HEK293 (cell line): ENCODE results near the gene KCNJ2.

Experiments used
- CTCF ChIA-PET: fragments of 350-600 bp; formaldehyde crosslinking; extraction: SDS; loops from one replicate; lab custom pipeline; 2021; ENCODE audit warnings: antibody characterized with exemption; lab: Yijun Ruan, JAX
- POLR2A ChIA-PET: fragments of 300-600 bp; formaldehyde crosslinking; extraction: SDS; loops from one replicate; lab custom pipeline; 2020; ENCODE audit warnings: antibody characterized with exemption, inconsistent platforms; lab: Yijun Ruan, JAX
- H3K27ac ChIP-seq: fragments of 200-500 bp; sonication (Bioruptor generic); 2 replicates; pipeline ENCODE4 v1.5.1; 2014; ENCODE audit warnings: low read depth, low read length, control low read depth, inconsistent platforms; ENCODE audit errors: extremely low read depth
- H3K36me3 ChIP-seq, 2 experiments: fragments of 200-500 bp in 1 of 2; sonication (Bioruptor generic) in 1 of 2; 1 replicate in 1 of 2; 2 replicates in 1 of 2; pipeline ENCODE4 v1.5.1; 2014 to 2017; ENCODE audit warnings: inconsistent platforms in 2 of 2, low read length in 2 of 2; ENCODE audit not compliant: control insufficient read depth in 2 of 2, insufficient read depth in 1 of 2
- H3K4me1 ChIP-seq: fragments of 200-500 bp; sonication (Bioruptor generic); 2 replicates; pipeline ENCODE4 v1.5.1; 2014; ENCODE audit warnings: mild to moderate bottlenecking, low read length, inconsistent platforms; ENCODE audit not compliant: control insufficient read depth, insufficient read depth
- H3K4me3 ChIP-seq: 2 replicates; pipeline ENCODE4 v1.5.1; 2011; ENCODE audit warnings: low read depth, mild to moderate bottlenecking, control low read depth, low read length, moderate library complexity
- H3K9me3 ChIP-seq: fragments of 200-500 bp; sonication (Bioruptor generic); 2 replicates; pipeline ENCODE4 v1.5.1; 2014; ENCODE audit warnings: low read depth, low read length, inconsistent platforms; ENCODE audit not compliant: control insufficient read depth, insufficient read depth
- FEZF1 ChIP-seq: fragments of 450-650 bp; formaldehyde crosslinking; IDR thresholded peaks from 2 replicates; pipeline ENCODE4 v1.5.1; 2016; ENCODE audit warnings: missing biosample characterization, missing genetic modification characterization
- GLIS1 ChIP-seq: fragments of 450-650 bp; formaldehyde crosslinking; IDR thresholded peaks from 2 replicates; pipeline ENCODE4 v1.5.1; 2016; ENCODE audit warnings: missing biosample characterization, missing genetic modification characterization
- IKZF3 ChIP-seq: fragments of 450-650 bp; IDR thresholded peaks from 2 replicates; pipeline ENCODE4 v1.5.0; 2018; ENCODE audit warnings: missing biosample characterization, mild to moderate bottlenecking, missing genetic modification characterization, moderate library complexity
- KLF7 ChIP-seq: fragments of 450-650 bp; formaldehyde crosslinking; IDR thresholded peaks from 2 replicates; pipeline ENCODE4 v1.5.1; 2016; ENCODE audit warnings: missing biosample characterization, missing genetic modification characterization, borderline replicate concordance
- MZF1 ChIP-seq: fragments of 450-650 bp; formaldehyde crosslinking; IDR thresholded peaks from 2 replicates; pipeline ENCODE4 v1.5.1; 2017; ENCODE audit warnings: missing biosample characterization, missing genetic modification characterization, borderline replicate concordance
- OSR2 ChIP-seq: fragments of 450-650 bp; formaldehyde crosslinking; IDR thresholded peaks from 2 replicates; pipeline ENCODE4 v1.5.1; 2016; ENCODE audit warnings: missing biosample characterization, missing genetic modification characterization
- OVOL3 ChIP-seq: fragments of 450-650 bp; formaldehyde crosslinking; IDR thresholded peaks from 2 replicates; pipeline ENCODE4 v1.5.1; 2016; ENCODE audit warnings: missing biosample characterization, missing genetic modification characterization
- PRDM4 ChIP-seq: fragments of 450-650 bp; formaldehyde crosslinking; IDR thresholded peaks from 2 replicates; pipeline ENCODE4 v1.5.1; 2017; ENCODE audit warnings: missing biosample characterization, missing genetic modification characterization
- REST ChIP-seq: fragments of 450-650 bp; formaldehyde crosslinking; IDR thresholded peaks from 2 replicates; pipeline ENCODE4 v1.5.1; 2016; ENCODE audit warnings: missing biosample characterization, missing genetic modification characterization
- SETDB1 ChIP-seq: IDR thresholded peaks from one replicate; pipeline ENCODE4 v1.6.1; 2017; ENCODE audit warnings: mild to moderate bottlenecking, low read length, moderate library complexity, mixed read lengths; ENCODE audit not compliant: insufficient read length
- TRIM28 ChIP-seq: IDR thresholded peaks from 2 replicates; pipeline ENCODE4 v1.6.1; 2011; ENCODE audit warnings: low read length, control low read depth, borderline replicate concordance
- ZBTB20 ChIP-seq: fragments of 450-650 bp; formaldehyde crosslinking; IDR thresholded peaks from 2 replicates; pipeline ENCODE4 v1.5.1; 2016; ENCODE audit warnings: missing biosample characterization, missing genetic modification characterization
- ZBTB21 ChIP-seq: fragments of 450-650 bp; formaldehyde crosslinking; IDR thresholded peaks from 2 replicates; pipeline ENCODE4 v1.5.1; 2017; ENCODE audit warnings: missing biosample characterization, missing genetic modification characterization
- ZBTB8A ChIP-seq: fragments of 450-650 bp; formaldehyde crosslinking; IDR thresholded peaks from 2 replicates; pipeline ENCODE4 v1.5.1; 2016; ENCODE audit warnings: missing biosample characterization, missing genetic modification characterization
- ZNF10 ChIP-seq: fragments of 450-650 bp; formaldehyde crosslinking; IDR thresholded peaks from 2 replicates; pipeline ENCODE4 v1.5.1; 2017; ENCODE audit warnings: missing biosample characterization, missing genetic modification characterization
- ZNF114 ChIP-seq: fragments of 450-650 bp; formaldehyde crosslinking; IDR thresholded peaks from 2 replicates; pipeline ENCODE4 v1.5.0; 2017; ENCODE audit warnings: missing biosample characterization, missing genetic modification characterization
- ZNF132 ChIP-seq: fragments of 450-650 bp; formaldehyde crosslinking; IDR thresholded peaks from 2 replicates; pipeline ENCODE4 v1.5.1; 2017; ENCODE audit warnings: missing biosample characterization, missing genetic modification characterization, borderline replicate concordance
- ZNF19 ChIP-seq: fragments of 450-650 bp; formaldehyde crosslinking; IDR thresholded peaks from 2 replicates; pipeline ENCODE4; 2016; ENCODE audit warnings: missing biosample characterization, missing genetic modification characterization, low read depth
- ZNF302 ChIP-seq: fragments of 450-650 bp; formaldehyde crosslinking; IDR thresholded peaks from 2 replicates; pipeline ENCODE4 v1.5.1; 2016; ENCODE audit warnings: missing biosample characterization, missing genetic modification characterization, low read depth
- ZNF324 ChIP-seq: fragments of 450-650 bp; formaldehyde crosslinking; IDR thresholded peaks from 2 replicates; pipeline ENCODE4 v1.5.1; 2016; ENCODE audit warnings: missing biosample characterization, missing genetic modification characterization
- ZNF366 ChIP-seq: fragments of 450-650 bp; formaldehyde crosslinking; conservative IDR thresholded peaks from 2 replicates; pipeline ENCODE4 v1.5.1; 2016; ENCODE audit warnings: missing biosample characterization, missing genetic modification characterization
- ZNF549 ChIP-seq: fragments of 450-650 bp; IDR thresholded peaks from 2 replicates; pipeline ENCODE4 v1.5.1; 2018; ENCODE audit warnings: missing biosample characterization, missing genetic modification characterization, mild to moderate bottlenecking, inconsistent platforms, moderate library complexity
- ZNF621 ChIP-seq: fragments of 450-650 bp; formaldehyde crosslinking; IDR thresholded peaks from 2 replicates; pipeline ENCODE4 v1.5.1; 2017; ENCODE audit warnings: missing biosample characterization, missing genetic modification characterization
- ZNF626 ChIP-seq: fragments of 450-650 bp; sonication (Bioruptor Pico); formaldehyde crosslinking; IDR thresholded peaks from 2 replicates; pipeline ENCODE4 v1.5.1; 2018; ENCODE audit warnings: missing biosample characterization, missing genetic modification characterization, inconsistent platforms
- ZNF777 ChIP-seq: fragments of 450-650 bp; formaldehyde crosslinking; IDR thresholded peaks from 2 replicates; pipeline ENCODE4 v1.5.1; 2017; ENCODE audit warnings: missing biosample characterization, missing genetic modification characterization, borderline replicate concordance
- ZSCAN30 ChIP-seq: fragments of 450-650 bp; IDR thresholded peaks from 2 replicates; pipeline ENCODE4 v1.5.1; 2018; ENCODE audit warnings: missing biosample characterization, mild to moderate bottlenecking, missing genetic modification characterization, moderate library complexity

The KCNJ2 gene

DNA sequence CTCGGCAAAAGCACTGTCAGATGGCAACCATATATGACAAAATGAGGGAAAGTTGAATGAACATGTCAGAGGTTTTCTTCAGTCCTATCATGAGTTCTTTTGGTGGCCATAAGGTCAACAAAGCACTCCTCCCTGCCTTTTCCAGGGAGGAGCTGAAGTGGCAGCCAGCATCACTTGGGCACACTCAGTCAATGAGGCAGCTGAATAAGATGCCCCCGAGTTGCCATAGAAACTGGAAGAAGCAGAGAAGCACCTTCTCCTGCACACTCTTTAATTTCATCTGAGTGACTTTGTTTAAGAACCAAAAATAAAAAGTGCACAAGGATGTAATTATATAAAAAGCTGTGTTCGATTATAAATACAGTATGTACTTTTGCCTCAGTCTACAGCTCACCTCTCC is 16.0 kb downstream of the KCNJ2 start:
- H3K4me1 ChIP-seq = no peaks in the 10 kb centered on the region
- no peak overlapping the region for H3K27ac ChIP-seq
- POLR2A ChIA-PET = no interaction called here
- CTCF ChIA-PET = interaction anchor here (0.6 kb wide), 1 partner anchor 518 kb away, joined by 3 read pairs; no protein-coding TSS in a partner anchor
- no peak overlapping the region for H3K4me3 ChIP-seq
- H3K36me3 ChIP-seq = no peaks in the 10 kb centered on the region
- no peaks in the 10 kb centered on the region for H3K9me3 ChIP-seq
- TF ChIP-seq ZNF621 (tag by site-specific recombination) (no peak), ZNF366 (tag by site-specific recombination) (no peak)

DNA sequence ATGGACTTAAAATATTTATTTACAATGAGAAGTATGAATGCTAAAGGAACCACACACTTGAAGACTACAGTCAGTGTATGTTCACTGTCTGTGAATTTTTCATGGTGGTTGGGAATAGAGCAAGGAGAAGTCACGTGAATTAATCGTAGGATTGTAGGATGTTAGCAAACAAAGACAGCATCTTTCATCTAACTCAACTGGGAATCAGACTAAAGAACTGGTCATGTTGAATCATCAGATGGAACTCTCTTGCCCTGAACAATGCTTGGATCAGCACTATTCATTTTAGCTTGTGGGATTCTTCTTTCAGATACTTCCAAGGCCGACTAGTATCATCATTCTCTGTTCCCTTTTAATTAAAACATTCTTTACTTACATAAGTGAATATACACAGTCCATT is 18.1 kb downstream of the KCNJ2 start:
- TF ChIP-seq ZSCAN30 = no peak
- no peak for TF ChIP-seq REST
- TF ChIP-seq, all 188 proteins: peak for 0
- Histone ChIP-seq H3K27ac (no peak overlapping the region), H3K9me3 (no peaks in the 10 kb centered on the region), H3K4me1 (peaks cover 12% of the 10 kb centered on the region), H3K4me3 (no peak overlapping the region), H3K36me3 (no peaks in the 10 kb centered on the region)
- CTCF ChIA-PET = no interaction called here
- POLR2A ChIA-PET = no interaction called here

DNA sequence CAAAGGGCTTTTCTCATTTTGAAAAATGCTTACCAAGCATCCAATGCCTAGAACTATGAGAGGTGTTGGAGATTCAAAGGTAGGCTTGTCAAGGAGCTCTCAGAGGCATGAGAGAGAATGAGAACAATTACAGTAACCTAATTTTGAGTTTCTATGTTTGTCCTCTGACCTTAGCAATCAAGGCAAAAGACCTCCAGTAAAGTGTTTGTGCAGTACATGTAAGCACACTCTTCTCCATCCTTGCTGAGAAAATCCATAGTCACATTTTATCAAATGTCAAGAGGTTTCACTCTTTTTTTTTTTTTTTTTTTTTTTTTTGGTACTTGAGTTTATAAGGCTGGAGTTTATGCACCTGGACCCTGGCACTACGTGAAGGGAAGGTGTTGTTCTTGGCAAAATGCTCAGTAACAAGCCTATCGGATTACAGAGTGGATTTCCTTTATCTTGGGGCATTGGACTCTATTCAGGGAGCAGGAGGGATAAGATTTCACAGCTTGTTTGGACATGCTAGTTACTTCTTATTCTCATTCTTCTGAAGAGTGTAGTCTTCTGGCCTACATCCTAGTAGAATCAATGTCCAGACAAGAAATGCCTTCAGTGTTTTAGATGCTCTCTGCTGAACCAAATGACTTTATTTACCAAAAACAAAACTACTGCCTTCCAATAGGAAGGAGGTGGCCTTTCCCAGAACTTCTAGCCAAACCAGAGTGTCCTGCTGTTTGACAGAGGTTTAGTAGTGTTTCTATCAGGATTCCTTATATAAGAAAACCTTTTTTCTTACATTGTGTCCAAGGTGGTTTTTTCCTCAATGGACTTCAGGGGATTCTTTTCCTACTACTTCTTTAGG is 21.9 kb downstream of the KCNJ2 start:
- ChIA-PET POLR2A (no interaction called here), CTCF (no interaction called here)
- H3K4me3 ChIP-seq = no peak overlapping the region
- no peaks in the 10 kb centered on the region for H3K9me3 ChIP-seq
- peak overlapping the region; percentile 67 for H3K27ac ChIP-seq
- H3K36me3 ChIP-seq = no peaks in the 10 kb centered on the region
- peaks cover 12% of the 10 kb centered on the region for H3K4me1 ChIP-seq
- TF ChIP-seq ZNF324 (no peak), ZSCAN30 (0 out of 2 replicates have a peak, but pooled peaks have one; percentile 52), FEZF1 (tag by site-specific recombination) (peak; percentile 41), SETDB1 (no peak), ZNF132 (tag by site-specific recombination) (no peak), ZBTB21 (tag by site-specific recombination) (peak; percentile 19; the same call in 1 of the 2 replicates), ZNF114 (no peak), IKZF3 (tag by site-specific recombination) (peak; percentile 24; the same call in 1 of the 2 replicates), OVOL3 (tag by site-specific recombination) (peak; percentile 36; the same call in 1 of the 2 replicates), MZF1 (tag by site-specific recombination) (peak; percentile 93), OSR2 (tag by site-specific recombination) (peak; percentile 76), ZNF549 (tag by site-specific recombination) (no peak), ZBTB8A (tag by site-specific recombination) (0 out of 2 replicates have a peak, but pooled peaks have one; percentile 25), ZNF366 (tag by site-specific recombination) (peak; percentile 34; the same call in 1 of the 2 replicates), ZNF10 (tag by site-specific recombination) (peak; percentile 65; the same call in 1 of the 2 replicates), ZNF302 (no peak), TRIM28 (peak; percentile 77; the same call in 1 of the 2 replicates), KLF7 (tag by site-specific recombination) (no peak), ZBTB20 (tag by site-specific recombination) (peak; percentile 69; the same call in 1 of the 2 replicates), ZNF626 (tag by site-specific recombination) (no peak), GLIS1 (tag by site-specific recombination) (0 out of 2 replicates have a peak, but pooled peaks have one; percentile 27), PRDM4 (tag by site-specific recombination) (peak; percentile 34; the same call in 1 of the 2 replicates), ZNF19 (tag by site-specific recombination) (no peak), ZNF777 (tag by site-specific recombination) (no peak)
